K562 (cell line): Measurements from ENCODE around the gene VWDE. TPM values are rescaled to one million over a fixed set of nuclear protein-coding genes. Genes with fewer than 3 reads are reported as not detected.

Experiments
- BRCA1 ChIP-seq, 2 experiments: fragments of 450-650 bp in 1 of 2; sonication (generic) in 1 of 2; formaldehyde crosslinking in 1 of 2; IDR thresholded peaks; 2 replicates each; pipeline versions ENCODE4 v1.5.0 to v1.6.1; 2017 to 2020; ENCODE audit warnings: mild to moderate bottlenecking in 1 of 2, missing genetic modification reagents in 1 of 2
- CAMTA2 ChIP-seq: fragments of 250-450 bp; sonication (Bioruptor Pico); conservative IDR thresholded peaks from 2 replicates; pipeline ENCODE4 v1.5.1; 2022
- CEBPG ChIP-seq, 3 experiments: fragments of 200-800 bp in 1 of 3; sonication (Bioruptor generic) in 1 of 3; sonication (generic) in 1 of 3; formaldehyde crosslinking in 1 of 3; IDR thresholded peaks in 2 of 3; conservative IDR thresholded peaks in 1 of 3; 2 replicates each; pipeline versions ENCODE4 v1.6.1 to v1.8.0; 2016 to 2022; ENCODE audit warnings: missing compliant biosample characterization in 2 of 3, missing genetic modification characterization in 2 of 3, mild to moderate bottlenecking in 1 of 3, missing genetic modification reagents in 1 of 3
- ETV1 ChIP-seq: fragments of 450-650 bp; conservative IDR thresholded peaks from 2 replicates; pipeline ENCODE4 v1.6.1; 2016; ENCODE audit warnings: missing genetic modification characterization, control low read depth, low read depth, missing compliant biosample characterization
- FOXA3 ChIP-seq, 2 experiments: fragments of 450-650 bp in 1 of 2; sonication (generic) in 1 of 2; formaldehyde crosslinking; IDR thresholded peaks in 1 of 2; conservative IDR thresholded peaks in 1 of 2; 2 replicates each; pipeline versions ENCODE4 v1.4.0 to v1.8.0; 2020 to 2022; ENCODE audit warnings: mild to moderate bottlenecking in 2 of 2, missing genetic modification reagents in 1 of 2
- JUN ChIP-seq, 2 experiments: sonication (generic) in 1 of 2; formaldehyde crosslinking in 1 of 2; IDR thresholded peaks; 2 replicates each; pipeline versions ENCODE4 v1.6.1 to v1.8.0; 2012 to 2022; ENCODE audit warnings: borderline replicate concordance in 2 of 2, mild to moderate bottlenecking in 2 of 2, improper control_type of control experiment in 1 of 2, low read depth in 1 of 2, low read length in 1 of 2, missing genetic modification reagents in 1 of 2
- MAZ ChIP-seq, 2 experiments: fragments of 450-650 bp in 1 of 2; sonication (generic) in 1 of 2; formaldehyde crosslinking; IDR thresholded peaks in 1 of 2; conservative IDR thresholded peaks in 1 of 2; 2 replicates each; pipeline versions ENCODE4 v1.4.0 to v1.5.0; 2020; ENCODE audit warnings: mild to moderate bottlenecking in 1 of 2, missing genetic modification reagents in 1 of 2
- NCOA2 ChIP-seq, 2 experiments: fragments of 450-650 bp; IDR thresholded peaks; 2 replicates each; pipeline ENCODE4 v1.6.1; 2018; ENCODE audit warnings: mild to moderate bottlenecking in 2 of 2, moderate library complexity in 1 of 2; ENCODE audit not compliant: partially characterized antibody in 2 of 2
- NFYB ChIP-seq: IDR thresholded peaks from 2 replicates; pipeline ENCODE4 v1.6.1; 2011; ENCODE audit warnings: mild to moderate bottlenecking, moderate library complexity; ENCODE audit not compliant: insufficient read length; ENCODE audit errors: extremely low read depth
- SIRT6 ChIP-seq: IDR thresholded peaks from one replicate; pipeline ENCODE4 v1.6.1; 2012; ENCODE audit warnings: low read depth, mild to moderate bottlenecking, control low read depth, inconsistent platforms, low read length, moderate library complexity
- SMARCB1 ChIP-seq: IDR thresholded peaks from 2 replicates; pipeline ENCODE4 v1.6.1; 2011; ENCODE audit warnings: improper control_type of control experiment, low read depth; ENCODE audit not compliant: insufficient read length
- SREBF1 ChIP-seq: fragments of 150-350 bp; IDR thresholded peaks from 2 replicates; pipeline ENCODE4 v1.6.1; 2014; ENCODE audit warnings: antibody characterized with exemption, low read depth, low read length, borderline replicate concordance
- XRCC5 ChIP-seq: fragments of 200-400 bp; formaldehyde crosslinking; IDR thresholded peaks from 2 replicates; pipeline ENCODE4 v1.6.1; 2017; ENCODE audit warnings: low read depth, mild to moderate bottlenecking, low read length
- ZBED1 ChIP-seq: IDR thresholded peaks from 2 replicates; pipeline ENCODE4 v1.6.1; 2014
- ZNF143 ChIP-seq: sonication (generic); formaldehyde crosslinking; IDR thresholded peaks from 2 replicates; pipeline ENCODE4 v1.9.0; 2022; ENCODE audit warnings: mild to moderate bottlenecking, missing genetic modification reagents
- ZNF695 ChIP-seq: fragments of 450-650 bp; formaldehyde crosslinking; IDR thresholded peaks from 2 replicates; pipeline ENCODE4 v1.4.0; 2020; ENCODE audit warnings: mild to moderate bottlenecking, moderate library complexity
- ZNF785 ChIP-seq: fragments of 250-450 bp; sonication (Bioruptor Pico); IDR thresholded peaks from 2 replicates; pipeline ENCODE4 v1.4.0; 2020; ENCODE audit warnings: mild to moderate bottlenecking
- polyA plus RNA-seq, 8 experiments: library from polyadenylated mRNA; depleted of rRNA in 4 of 8; stranded (reverse) in 5 of 8; unstranded in 3 of 8; fragments of >200 nt; fragmentation: Nextera tagmentation in 2 of 8; fragmentation: Illumina TruSeq in 1 of 8; extraction: Ambion mirVana in 2 of 8; extraction: Trizol in 1 of 8; gene quantifications; 2 replicates each; pipeline versions ENCODE4 v1.2.1 to v1.2.3, GENCODE V29; 2011 to 2014; ENCODE audit warnings: inconsistent platforms in 1 of 8, missing spikeins in 1 of 8
- total RNA-seq, 7 experiments: library from RNA; depleted of rRNA in 6 of 7; stranded (reverse); fragments of >200 nt in 6 of 7; fragmentation: Illumina TruSeq in 2 of 7; extraction: Trizol in 2 of 7; gene quantifications; 2 replicates each; pipeline versions ENCODE4 v1.2.1 to v1.2.3, GENCODE V29; 2011 to 2021; ENCODE audit warnings: low replicate concordance in 1 of 7
- TF ChIP-seq, protein P1 (sequence below): fragments of 450-650 bp; conservative IDR thresholded peaks from 2 replicates; pipeline ENCODE4 v1.6.1; 2016; ENCODE audit warnings: missing genetic modification characterization, low read depth, mild to moderate bottlenecking, control low read depth, missing compliant biosample characterization
- TF ChIP-seq, protein P2 (sequence below): sonication (generic); formaldehyde crosslinking; IDR thresholded peaks from 2 replicates; pipeline ENCODE4 v1.8.1; 2022; ENCODE audit warnings: missing genetic modification reagents
- TF ChIP-seq, protein P3 (sequence below): fragments of 250-450 bp; sonication (Bioruptor Pico); IDR thresholded peaks from 2 replicates; pipeline ENCODE4 v1.4.0; 2020; ENCODE audit warnings: borderline replicate concordance
- TF ChIP-seq, protein P4 (sequence below): fragments of 200-400 bp; formaldehyde crosslinking; IDR thresholded peaks from 2 replicates; pipeline ENCODE4 v1.6.1; 2017; ENCODE audit warnings: mild to moderate bottlenecking, low read depth, low read length, moderate library complexity

VWDE gene
- total and polyA plus RNA-seq, 9 of the 15 experiments (the other 6 are each of a cell fraction or from before 2014, with no cell fraction given), result 40.6 to 162 (median 95.2) TPM

DNA sequence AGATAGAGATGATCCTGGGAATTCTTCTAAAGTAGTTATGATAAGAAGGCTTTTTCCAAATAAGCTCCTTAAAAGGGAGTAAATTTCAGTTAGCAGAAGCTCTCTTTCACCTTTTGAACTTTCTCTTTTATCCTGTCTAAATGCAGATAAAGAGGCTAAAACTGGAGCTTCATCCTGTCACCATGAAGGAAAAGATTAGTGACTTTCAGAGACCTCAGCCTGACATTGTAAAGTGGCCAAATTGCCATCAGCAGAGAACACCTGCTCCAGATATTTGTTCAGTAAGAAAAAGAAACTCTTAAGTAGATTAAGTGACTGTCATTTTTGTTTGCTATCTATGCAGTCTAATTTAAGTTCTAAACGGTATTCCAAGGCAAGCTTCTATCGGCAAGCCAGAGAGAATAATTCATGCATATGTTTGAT, 18.3 kb downstream of the VWDE start (continued):
- peak; percentile 59; the same call in 1 of the 2 replicates for TF ChIP-seq ZBED1
- TF ChIP-seq, protein P1, sequence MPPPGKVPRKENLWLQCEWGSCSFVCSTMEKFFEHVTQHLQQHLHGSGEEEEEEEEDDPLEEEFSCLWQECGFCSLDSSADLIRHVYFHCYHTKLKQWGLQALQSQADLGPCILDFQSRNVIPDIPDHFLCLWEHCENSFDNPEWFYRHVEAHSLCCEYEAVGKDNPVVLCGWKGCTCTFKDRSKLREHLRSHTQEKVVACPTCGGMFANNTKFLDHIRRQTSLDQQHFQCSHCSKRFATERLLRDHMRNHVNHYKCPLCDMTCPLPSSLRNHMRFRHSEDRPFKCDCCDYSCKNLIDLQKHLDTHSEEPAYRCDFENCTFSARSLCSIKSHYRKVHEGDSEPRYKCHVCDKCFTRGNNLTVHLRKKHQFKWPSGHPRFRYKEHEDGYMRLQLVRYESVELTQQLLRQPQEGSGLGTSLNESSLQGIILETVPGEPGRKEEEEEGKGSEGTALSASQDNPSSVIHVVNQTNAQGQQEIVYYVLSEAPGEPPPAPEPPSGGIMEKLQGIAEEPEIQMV (tag), result no peak
- TF ChIP-seq CEBPG (CRISPR knock-in tag; IDR thresholded peaks at IDR 0.05), result no peak
- TF ChIP-seq CEBPG (tag; conservative IDR thresholded peaks at IDR 0.05 in 1 of 2, IDR thresholded peaks at IDR 0.05 in 1 of 2), result no peak
- TF ChIP-seq JUN (IDR thresholded peaks at IDR 0.05; ENCODE audit: borderline replicate concordance, low read depth, low read length), result no peak
- no peak for TF ChIP-seq JUN (CRISPR knock-in tag; IDR thresholded peaks at IDR 0.05; ENCODE audit: borderline replicate concordance)
- TF ChIP-seq, protein P2, sequence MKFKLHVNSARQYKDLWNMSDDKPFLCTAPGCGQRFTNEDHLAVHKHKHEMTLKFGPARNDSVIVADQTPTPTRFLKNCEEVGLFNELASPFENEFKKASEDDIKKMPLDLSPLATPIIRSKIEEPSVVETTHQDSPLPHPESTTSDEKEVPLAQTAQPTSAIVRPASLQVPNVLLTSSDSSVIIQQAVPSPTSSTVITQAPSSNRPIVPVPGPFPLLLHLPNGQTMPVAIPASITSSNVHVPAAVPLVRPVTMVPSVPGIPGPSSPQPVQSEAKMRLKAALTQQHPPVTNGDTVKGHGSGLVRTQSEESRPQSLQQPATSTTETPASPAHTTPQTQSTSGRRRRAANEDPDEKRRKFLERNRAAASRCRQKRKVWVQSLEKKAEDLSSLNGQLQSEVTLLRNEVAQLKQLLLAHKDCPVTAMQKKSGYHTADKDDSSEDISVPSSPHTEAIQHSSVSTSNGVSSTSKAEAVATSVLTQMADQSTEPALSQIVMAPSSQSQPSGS, result no peak
- peak; percentile 88 to 91 for TF ChIP-seq NCOA2 (IDR thresholded peaks at IDR 0.05; ENCODE audit: partially characterized antibody in 2 of 2)
- no peak for TF ChIP-seq ZNF695 (CRISPR knock-in tag)
- TF ChIP-seq ZNF785 (CRISPR knock-in tag), result no peak
- peak; percentile 80 for TF ChIP-seq ETV1 (tag)
- no peak for TF ChIP-seq BRCA1 (IDR thresholded peaks at IDR 0.05)
- TF ChIP-seq BRCA1 (CRISPR knock-in tag; IDR thresholded peaks at IDR 0.05), result no peak
- no peak for TF ChIP-seq ZNF143 (CRISPR knock-in tag)
- TF ChIP-seq, protein P3, sequence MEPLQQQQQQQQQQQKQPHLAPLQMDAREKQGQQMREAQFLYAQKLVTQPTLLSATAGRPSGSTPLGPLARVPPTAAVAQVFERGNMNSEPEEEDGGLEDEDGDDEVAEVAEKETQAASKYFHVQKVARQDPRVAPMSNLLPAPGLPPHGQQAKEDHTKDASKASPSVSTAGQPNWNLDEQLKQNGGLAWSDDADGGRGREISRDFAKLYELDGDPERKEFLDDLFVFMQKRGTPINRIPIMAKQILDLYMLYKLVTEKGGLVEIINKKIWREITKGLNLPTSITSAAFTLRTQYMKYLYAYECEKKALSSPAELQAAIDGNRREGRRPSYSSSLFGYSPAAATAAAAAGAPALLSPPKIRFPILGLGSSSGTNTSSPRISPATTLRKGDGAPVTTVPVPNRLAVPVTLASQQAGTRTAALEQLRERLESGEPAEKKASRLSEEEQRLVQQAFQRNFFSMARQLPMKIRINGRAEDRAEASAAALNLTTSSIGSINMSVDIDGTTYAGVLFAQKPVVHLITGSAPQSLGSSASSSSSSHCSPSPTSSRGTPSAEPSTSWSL, result no peak
- TF ChIP-seq SIRT6, result no peak
- TF ChIP-seq SMARCB1, result no peak
- TF ChIP-seq SREBF1, result no peak
- no peak for TF ChIP-seq NFYB
- no peak for TF ChIP-seq XRCC5
- no peak for TF ChIP-seq CAMTA2 (CRISPR knock-in tag)
- TF ChIP-seq MAZ (CRISPR knock-in tag; conservative IDR thresholded peaks at IDR 0.05 in 1 of 2, IDR thresholded peaks at IDR 0.05 in 1 of 2), result peak; percentile 25 to 42; a peak in 1 of 4 replicates
- peak; percentile 94 to 98 for TF ChIP-seq FOXA3 (CRISPR knock-in tag; conservative IDR thresholded peaks at IDR 0.05 in 1 of 2, IDR thresholded peaks at IDR 0.05 in 1 of 2)
- TF ChIP-seq, protein P4, sequence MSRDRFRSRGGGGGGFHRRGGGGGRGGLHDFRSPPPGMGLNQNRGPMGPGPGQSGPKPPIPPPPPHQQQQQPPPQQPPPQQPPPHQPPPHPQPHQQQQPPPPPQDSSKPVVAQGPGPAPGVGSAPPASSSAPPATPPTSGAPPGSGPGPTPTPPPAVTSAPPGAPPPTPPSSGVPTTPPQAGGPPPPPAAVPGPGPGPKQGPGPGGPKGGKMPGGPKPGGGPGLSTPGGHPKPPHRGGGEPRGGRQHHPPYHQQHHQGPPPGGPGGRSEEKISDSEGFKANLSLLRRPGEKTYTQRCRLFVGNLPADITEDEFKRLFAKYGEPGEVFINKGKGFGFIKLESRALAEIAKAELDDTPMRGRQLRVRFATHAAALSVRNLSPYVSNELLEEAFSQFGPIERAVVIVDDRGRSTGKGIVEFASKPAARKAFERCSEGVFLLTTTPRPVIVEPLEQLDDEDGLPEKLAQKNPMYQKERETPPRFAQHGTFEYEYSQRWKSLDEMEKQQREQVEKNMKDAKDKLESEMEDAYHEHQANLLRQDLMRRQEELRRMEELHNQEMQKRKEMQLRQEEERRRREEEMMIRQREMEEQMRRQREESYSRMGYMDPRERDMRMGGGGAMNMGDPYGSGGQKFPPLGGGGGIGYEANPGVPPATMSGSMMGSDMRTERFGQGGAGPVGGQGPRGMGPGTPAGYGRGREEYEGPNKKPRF, result no peak
